Neural cell (in vitro differentiated cells): Measurements from ENCODE around the gene BARD1. TPM values are rescaled to one million over a fixed set of nuclear protein-coding genes. Genes with fewer than 3 reads are reported as not detected.

ENCODE experiments used
- H2AFZ ChIP-seq: fragments of 200-600, 300-800 bp; sonication (generic), shearing (Covaris generic); 2 replicates; pipeline ENCODE4 v1.6.0; 2014; ENCODE audit warnings: low read depth, mild to moderate bottlenecking, antibody characterized with exemption, low read length, moderate library complexity
- H3F3A ChIP-seq: fragments of 200-600 bp; shearing (Covaris generic); 2 replicates; pipeline ENCODE4 v1.6.1; 2016; ENCODE audit warnings: mild to moderate bottlenecking, moderate library complexity, mixed read lengths, antibody characterized with exemption, low read length; ENCODE audit not compliant: insufficient read depth, poor library complexity, severe bottlenecking
- H3K27ac ChIP-seq: fragments of 200-600, 300-800 bp; sonication (generic), shearing (Covaris generic); 2 replicates; pipeline ENCODE4 v1.5.1; 2014; ENCODE audit warnings: mild to moderate bottlenecking, low read length, moderate library complexity
- H3K27me3 ChIP-seq: fragments of 300-800, 200-600 bp; sonication (generic), shearing (Covaris generic); 2 replicates; pipeline ENCODE4 v1.6.0; 2014; ENCODE audit warnings: mild to moderate bottlenecking, low read depth, low read length, moderate library complexity; ENCODE audit not compliant: insufficient read depth
- H3K36me3 ChIP-seq: fragments of 300-800, 200-600 bp; sonication (generic), shearing (Covaris generic); 2 replicates; pipeline ENCODE4 v1.5.1; 2014; ENCODE audit warnings: mild to moderate bottlenecking, antibody characterized with exemption, low read length, moderate library complexity; ENCODE audit not compliant: insufficient read depth
- H3K4me2 ChIP-seq: fragments of 300-800, 200-600 bp; sonication (generic), shearing (Covaris generic); 2 replicates; pipeline ENCODE4 v1.6.0; 2014; ENCODE audit warnings: mild to moderate bottlenecking, low read length
- H3K4me3 ChIP-seq: fragments of 300-800, 200-600 bp; sonication (generic), shearing (Covaris generic); 2 replicates; pipeline ENCODE4 v1.5.1; 2014; ENCODE audit warnings: mild to moderate bottlenecking, low read length, moderate library complexity
- H3K79me2 ChIP-seq: fragments of 200-600 bp; shearing (Covaris generic); replicated peaks from 2 replicates; pipeline ENCODE4 v1.6.0; 2014; ENCODE audit warnings: mild to moderate bottlenecking, low read length, moderate library complexity; ENCODE audit not compliant: insufficient read depth
- H3K9ac ChIP-seq: fragments of 300-800, 200-600 bp; sonication (generic), shearing (Covaris generic); 2 replicates; pipeline ENCODE4 v1.6.1; 2016; ENCODE audit warnings: mild to moderate bottlenecking, low read length, mixed read lengths
- H3K9me2 ChIP-seq: fragments of 200-600 bp; shearing (Covaris generic); 2 replicates; pipeline ENCODE4 v1.6.1; 2016; ENCODE audit warnings: mild to moderate bottlenecking, low read length, mixed read lengths; ENCODE audit not compliant: insufficient read depth
- H3K9me3 ChIP-seq: fragments of 200-600, 300-800 bp; sonication (generic), shearing (Covaris generic); 2 replicates; pipeline ENCODE4 v1.6.1; 2016; ENCODE audit warnings: mild to moderate bottlenecking, mixed run types, low read length, moderate library complexity, mixed read lengths
- H4K20me1 ChIP-seq: fragments of 200-600 bp; shearing (Covaris generic); 2 replicates; pipeline ENCODE4 v1.6.1; 2016; ENCODE audit warnings: mild to moderate bottlenecking, mixed run types; ENCODE audit not compliant: insufficient read depth
- CTCF ChIP-seq: fragments of 450-650 bp; IDR thresholded peaks from 2 replicates; pipeline ENCODE4 v1.5.1; 2014; ENCODE audit warnings: antibody characterized with exemption, mild to moderate bottlenecking, moderate library complexity; ENCODE audit not compliant: poor library complexity, severe bottlenecking
- EP300 ChIP-seq: fragments of 450-650 bp; conservative IDR thresholded peaks from 2 replicates; pipeline ENCODE4 v1.6.1; 2014; ENCODE audit warnings: antibody characterized with exemption, mild to moderate bottlenecking, moderate library complexity; ENCODE audit not compliant: poor library complexity, severe bottlenecking
- EZH2 ChIP-seq: fragments of 200-600, 300-800 bp; shearing (Covaris generic), sonication (generic); IDR thresholded peaks from 2 replicates; pipeline ENCODE4 v1.6.1; 2014; ENCODE audit warnings: antibody characterized with exemption, low read length, borderline replicate concordance, mild to moderate bottlenecking; ENCODE audit not compliant: insufficient read depth, poor library complexity, severe bottlenecking
- MXI1 ChIP-seq: fragments of 450-650 bp; conservative IDR thresholded peaks from 2 replicates; pipeline ENCODE4 v1.6.1; 2014; ENCODE audit warnings: antibody characterized with exemption, mild to moderate bottlenecking; ENCODE audit not compliant: poor library complexity, severe bottlenecking
- POLR2AphosphoS5 ChIP-seq: IDR thresholded peaks from 2 replicates; pipeline ENCODE4 v1.6.1; 2012
- RAD21 ChIP-seq: fragments of 450-650 bp; conservative IDR thresholded peaks from 2 replicates; pipeline ENCODE4 v1.6.1; 2014; ENCODE audit warnings: antibody characterized with exemption, mild to moderate bottlenecking, moderate library complexity
- SMC3 ChIP-seq: fragments of 450-650 bp; conservative IDR thresholded peaks from 2 replicates; pipeline ENCODE4 v1.6.1; 2014; ENCODE audit warnings: antibody characterized with exemption, mild to moderate bottlenecking, moderate library complexity; ENCODE audit not compliant: poor library complexity
- TAF1 ChIP-seq: IDR thresholded peaks from 2 replicates; pipeline ENCODE4 v1.6.1; 2012; ENCODE audit warnings: low read depth
- polyA plus RNA-seq: library from polyadenylated mRNA; depleted of rRNA; stranded (reverse); fragments of >200 nt; gene quantifications from 2 replicates; pipeline ENCODE4 v1.2.3, GENCODE V29; 2014
- TF ChIP-seq, protein P1 (sequence below): IDR thresholded peaks from 2 replicates; pipeline ENCODE4 v1.6.1; 2012; ENCODE audit warnings: borderline replicate concordance

BARD1 gene
- polyA plus RNA-seq, 1 donor from 2014 or later: 0.57 TPM

DNA sequence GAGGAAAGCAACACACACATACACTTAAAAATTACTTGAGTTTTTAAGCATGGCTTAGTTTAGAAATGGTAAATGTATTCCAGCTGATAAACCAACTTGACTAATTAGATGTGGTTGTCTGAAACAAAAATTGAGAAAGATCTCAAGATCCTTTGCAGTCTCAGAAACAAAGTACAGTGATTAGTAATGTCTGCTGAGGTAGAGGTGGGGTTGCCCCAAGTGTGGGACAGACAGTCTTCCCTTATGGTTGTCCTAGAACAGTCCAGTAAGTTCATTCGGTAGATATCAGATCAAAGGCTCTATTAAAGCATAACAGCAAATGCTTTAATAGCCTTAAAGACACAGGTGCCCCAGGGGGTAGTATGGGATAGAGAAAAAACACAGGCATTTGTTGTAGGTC lies 94.5 kb downstream of the BARD1 start:
- no peaks in the 10 kb centered on the region for H4K20me1 ChIP-seq
- H2AFZ ChIP-seq: no peak overlapping the region
- H3K4me2 ChIP-seq: no peak overlapping the region
- no peaks in the 10 kb centered on the region for H3K79me2 ChIP-seq
- no peaks in the 10 kb centered on the region for H3K27me3 ChIP-seq
- no peak overlapping the region for H3K4me3 ChIP-seq
- no peaks in the 10 kb centered on the region for H3K9me2 ChIP-seq
- no peaks in the 10 kb centered on the region for H3K36me3 ChIP-seq
- no peaks in the 10 kb centered on the region for H3K9me3 ChIP-seq
- no peak overlapping the region for H3K9ac ChIP-seq
- no peaks in the 10 kb centered on the region for H3F3A ChIP-seq
- no peak overlapping the region for H3K27ac ChIP-seq
- TF ChIP-seq EP300 (no peak), TAF1 (no peak), SMC3 (no peak), MXI1 (no peak), RAD21 (no peak), CTCF (no peak), EZH2 (no peak), POLR2AphosphoS5 (no peak)
- TF ChIP-seq, protein P1, sequence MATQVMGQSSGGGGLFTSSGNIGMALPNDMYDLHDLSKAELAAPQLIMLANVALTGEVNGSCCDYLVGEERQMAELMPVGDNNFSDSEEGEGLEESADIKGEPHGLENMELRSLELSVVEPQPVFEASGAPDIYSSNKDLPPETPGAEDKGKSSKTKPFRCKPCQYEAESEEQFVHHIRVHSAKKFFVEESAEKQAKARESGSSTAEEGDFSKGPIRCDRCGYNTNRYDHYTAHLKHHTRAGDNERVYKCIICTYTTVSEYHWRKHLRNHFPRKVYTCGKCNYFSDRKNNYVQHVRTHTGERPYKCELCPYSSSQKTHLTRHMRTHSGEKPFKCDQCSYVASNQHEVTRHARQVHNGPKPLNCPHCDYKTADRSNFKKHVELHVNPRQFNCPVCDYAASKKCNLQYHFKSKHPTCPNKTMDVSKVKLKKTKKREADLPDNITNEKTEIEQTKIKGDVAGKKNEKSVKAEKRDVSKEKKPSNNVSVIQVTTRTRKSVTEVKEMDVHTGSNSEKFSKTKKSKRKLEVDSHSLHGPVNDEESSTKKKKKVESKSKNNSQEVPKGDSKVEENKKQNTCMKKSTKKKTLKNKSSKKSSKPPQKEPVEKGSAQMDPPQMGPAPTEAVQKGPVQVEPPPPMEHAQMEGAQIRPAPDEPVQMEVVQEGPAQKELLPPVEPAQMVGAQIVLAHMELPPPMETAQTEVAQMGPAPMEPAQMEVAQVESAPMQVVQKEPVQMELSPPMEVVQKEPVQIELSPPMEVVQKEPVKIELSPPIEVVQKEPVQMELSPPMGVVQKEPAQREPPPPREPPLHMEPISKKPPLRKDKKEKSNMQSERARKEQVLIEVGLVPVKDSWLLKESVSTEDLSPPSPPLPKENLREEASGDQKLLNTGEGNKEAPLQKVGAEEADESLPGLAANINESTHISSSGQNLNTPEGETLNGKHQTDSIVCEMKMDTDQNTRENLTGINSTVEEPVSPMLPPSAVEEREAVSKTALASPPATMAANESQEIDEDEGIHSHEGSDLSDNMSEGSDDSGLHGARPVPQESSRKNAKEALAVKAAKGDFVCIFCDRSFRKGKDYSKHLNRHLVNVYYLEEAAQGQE: no peak

GRCh38 chr2:214713080-214713830 lies 96.2 kb downstream of the BARD1 start:
- Histone ChIP-seq H3K27ac (no peak overlapping the region), H3K36me3 (no peaks in the 10 kb centered on the region), H3K9me2 (no peaks in the 10 kb centered on the region), H3F3A (no peaks in the 10 kb centered on the region), H3K27me3 (no peaks in the 10 kb centered on the region), H4K20me1 (no peaks in the 10 kb centered on the region), H3K4me3 (no peak overlapping the region), H3K4me2 (no peak overlapping the region), H2AFZ (no peak overlapping the region), H3K9me3 (no peaks in the 10 kb centered on the region), H3K9ac (no peak overlapping the region), H3K79me2 (no peaks in the 10 kb centered on the region)
- TF ChIP-seq CTCF (no peak), TAF1 (no peak), POLR2AphosphoS5 (no peak), MXI1 (no peak), SMC3 (no peak), EP300 (no peak), EZH2 (no peak), RAD21 (no peak)
- TF ChIP-seq, protein P1: no peak
